Mesendoderm (in vitro differentiated cells): ENCODE results near the gene MACROD2.

ENCODE experiments used
- DNase-seq: peaks from one replicate; pipeline ENCODE4 v3.0.0; 2013
- H2AK5ac ChIP-seq: 2 replicates; pipeline ENCODE4 v1.6.1; 2013; ENCODE audit warnings: low read length, inconsistent platforms
- H2BK120ac ChIP-seq: 2 replicates; pipeline ENCODE4 v1.6.1; 2013; ENCODE audit warnings: low read depth, mild to moderate bottlenecking, low read length, moderate library complexity, mixed read lengths
- H2BK15ac ChIP-seq: replicated peaks from 2 replicates; pipeline ENCODE4 v1.6.1; 2013; ENCODE audit warnings: low read depth, mild to moderate bottlenecking, moderate library complexity
- H2BK5ac ChIP-seq: 2 replicates; pipeline ENCODE4 v1.6.1; 2013; ENCODE audit warnings: low read length, inconsistent platforms
- H3K18ac ChIP-seq: 2 replicates; pipeline ENCODE4 v1.6.1; 2013; ENCODE audit warnings: mild to moderate bottlenecking, low read length, mixed read lengths
- H3K23ac ChIP-seq: one replicate; pipeline ENCODE4 v1.6.1; 2013; ENCODE audit warnings: low read length
- H3K27ac ChIP-seq: 2 replicates; pipeline ENCODE4 v1.5.1; 2013; ENCODE audit warnings: low read depth, mild to moderate bottlenecking, inconsistent platforms, low read length, moderate library complexity
- H3K27me3 ChIP-seq: 2 replicates; pipeline ENCODE4 v1.6.1; 2013; ENCODE audit warnings: low read length, control low read depth, mild to moderate bottlenecking, inconsistent platforms; ENCODE audit not compliant: insufficient read depth, poor library complexity
- H3K36me3 ChIP-seq: 2 replicates; pipeline ENCODE4 v1.6.1; 2013; ENCODE audit warnings: low read length, inconsistent platforms; ENCODE audit not compliant: control insufficient read depth, insufficient read depth
- H3K4ac ChIP-seq: one replicate; pipeline ENCODE4 v1.6.1; 2013; ENCODE audit warnings: low read depth, mild to moderate bottlenecking, low read length, moderate library complexity
- H3K4me1 ChIP-seq: 2 replicates; pipeline ENCODE4 v1.6.1; 2013; ENCODE audit warnings: low read depth, low read length, inconsistent platforms; ENCODE audit not compliant: control insufficient read depth
- H3K4me2 ChIP-seq: 2 replicates; pipeline ENCODE4 v1.6.1; 2013; ENCODE audit warnings: low read length
- H3K4me3 ChIP-seq: 2 replicates; pipeline ENCODE4 v1.5.1; 2013; ENCODE audit warnings: mild to moderate bottlenecking, low read length
- H3K56ac ChIP-seq: one replicate; pipeline ENCODE4 v1.6.1; 2013; ENCODE audit warnings: low read length
- H3K79me1 ChIP-seq: 2 replicates; pipeline ENCODE4 v1.6.1; 2013; ENCODE audit warnings: low read length, inconsistent platforms
- H3K79me2 ChIP-seq: 2 replicates; pipeline ENCODE4 v1.6.1; 2013; ENCODE audit warnings: mild to moderate bottlenecking, low read length; ENCODE audit not compliant: control insufficient read depth, insufficient read depth
- H3K9ac ChIP-seq: 2 replicates; pipeline ENCODE4 v1.6.1; 2013; ENCODE audit warnings: low read length, inconsistent platforms
- H4K5ac ChIP-seq: one replicate; pipeline ENCODE4 v1.6.1; 2013; ENCODE audit warnings: low read length
- H4K8ac ChIP-seq: one replicate; pipeline ENCODE4 v1.6.1; 2013; ENCODE audit warnings: low read depth, mild to moderate bottlenecking, control low read depth, low read length, moderate library complexity
- WGBS: extraction: QIAGEN DNeasy Blood & Tissue Kit; methylation state at CpG from one replicate; pipeline ENCODE4 v1.1.7; 2013; ENCODE audit warnings: low lambda C conversion rate, missing lambda C conversion rate; ENCODE audit not compliant: insufficient coverage; ENCODE audit errors: extremely low coverage; 5-methylcytosine and 5-hydroxymethylcytosine counted together

MACROD2 gene

GRCh38 chr20:14691994-14692393, 696.7 kb downstream of the MACROD2 start:
- H4K5ac ChIP-seq = no peak overlapping the region
- no peak overlapping the region for H3K9ac ChIP-seq
- no peak overlapping the region for H3K18ac ChIP-seq
- no peak overlapping the region for H3K4ac ChIP-seq
- no peak overlapping the region for H2BK15ac ChIP-seq
- H3K27ac ChIP-seq = no peak overlapping the region
- no peaks in the 10 kb centered on the region for H3K27me3 ChIP-seq
- no peak overlapping the region for H3K23ac ChIP-seq
- no peaks in the 10 kb centered on the region for H3K79me1 ChIP-seq
- no peak for DNase-seq
- no peaks in the 10 kb centered on the region for H3K79me2 ChIP-seq
- H3K4me3 ChIP-seq = no peak overlapping the region
- H3K56ac ChIP-seq = no peak overlapping the region
- no peak overlapping the region for H4K8ac ChIP-seq
- H3K4me1 ChIP-seq = no peaks in the 10 kb centered on the region
- no CpG with 5 or more reads among the region's 3 CpGs for WGBS
- H2AK5ac ChIP-seq = no peak overlapping the region
- H2BK120ac ChIP-seq = no peak overlapping the region
- no peak overlapping the region for H2BK5ac ChIP-seq
- no peak overlapping the region for H3K4me2 ChIP-seq
- no peaks in the 10 kb centered on the region for H3K36me3 ChIP-seq

GRCh38 chr20:14696478-14696877, 701.2 kb downstream of the MACROD2 start:
- no peak for DNase-seq
- Histone ChIP-seq H3K4me1 (no peaks in the 10 kb centered on the region), H3K56ac (no peak overlapping the region), H3K79me2 (no peaks in the 10 kb centered on the region), H2AK5ac (no peak overlapping the region), H3K79me1 (no peaks in the 10 kb centered on the region), H4K8ac (no peak overlapping the region), H2BK120ac (no peak overlapping the region), H3K36me3 (no peaks in the 10 kb centered on the region), H3K27me3 (no peaks in the 10 kb centered on the region), H3K27ac (no peak overlapping the region), H3K4me3 (no peak overlapping the region), H2BK5ac (no peak overlapping the region), H2BK15ac (no peak overlapping the region), H4K5ac (no peak overlapping the region), H3K4ac (no peak overlapping the region), H3K23ac (no peak overlapping the region), H3K9ac (no peak overlapping the region), H3K4me2 (no peak overlapping the region), H3K18ac (no peak overlapping the region)
- no CpG with 5 or more reads among the region's 3 CpGs for WGBS

DNA sequence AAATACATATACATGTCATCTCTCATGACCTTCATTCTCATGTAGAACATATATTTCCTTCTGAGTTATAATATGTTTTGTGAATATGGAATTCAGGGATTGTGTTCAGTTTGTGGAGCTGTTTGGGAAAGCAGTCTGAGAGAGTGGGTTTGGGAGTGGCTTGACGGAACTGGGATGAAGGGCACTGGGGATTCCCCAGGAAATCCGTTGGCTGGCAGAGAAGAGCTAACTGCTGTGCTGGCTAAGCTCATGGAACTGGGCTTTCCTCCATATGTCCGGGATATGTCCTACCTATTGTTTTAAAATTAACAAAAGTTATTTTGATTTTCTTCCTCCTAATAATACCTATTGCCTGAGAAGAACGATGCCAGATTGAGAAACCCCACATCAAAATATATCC, 701.6 kb downstream of the MACROD2 start:
- no peak overlapping the region for H3K4me2 ChIP-seq
- no peak overlapping the region for H2BK5ac ChIP-seq
- no peak for DNase-seq
- no peak overlapping the region for H3K18ac ChIP-seq
- WGBS = no CpG with 5 or more reads among the region's 4 CpGs
- no peaks in the 10 kb centered on the region for H3K79me1 ChIP-seq
- no peaks in the 10 kb centered on the region for H3K79me2 ChIP-seq
- no peak overlapping the region for H2BK15ac ChIP-seq
- no peaks in the 10 kb centered on the region for H3K36me3 ChIP-seq
- H3K9ac ChIP-seq = no peak overlapping the region
- no peak overlapping the region for H3K4ac ChIP-seq
- no peak overlapping the region for H3K56ac ChIP-seq
- no peaks in the 10 kb centered on the region for H3K27me3 ChIP-seq
- no peaks in the 10 kb centered on the region for H3K4me1 ChIP-seq
- H4K5ac ChIP-seq = no peak overlapping the region
- no peak overlapping the region for H3K27ac ChIP-seq
- H2BK120ac ChIP-seq = no peak overlapping the region
- no peak overlapping the region for H3K23ac ChIP-seq
- H4K8ac ChIP-seq = no peak overlapping the region
- H2AK5ac ChIP-seq = no peak overlapping the region
- H3K4me3 ChIP-seq = no peak overlapping the region

GRCh38 chr20:14698125-14698524, 702.8 kb downstream of the MACROD2 start:
- H3K27ac ChIP-seq = no peak overlapping the region
- no peak overlapping the region for H3K9ac ChIP-seq
- H3K79me2 ChIP-seq = no peaks in the 10 kb centered on the region
- no peak overlapping the region for H3K4ac ChIP-seq
- no peaks in the 10 kb centered on the region for H3K79me1 ChIP-seq
- H2BK120ac ChIP-seq = no peak overlapping the region
- no peak overlapping the region for H3K4me3 ChIP-seq
- no peak overlapping the region for H3K23ac ChIP-seq
- H3K4me2 ChIP-seq = no peak overlapping the region
- no peak overlapping the region for H3K18ac ChIP-seq
- H3K27me3 ChIP-seq = no peaks in the 10 kb centered on the region
- H2BK15ac ChIP-seq = no peak overlapping the region
- WGBS = no CpG with 5 or more reads among the region's 4 CpGs
- H3K36me3 ChIP-seq = no peaks in the 10 kb centered on the region
- no peak overlapping the region for H4K8ac ChIP-seq
- H4K5ac ChIP-seq = no peak overlapping the region
- H3K4me1 ChIP-seq = no peaks in the 10 kb centered on the region
- H2AK5ac ChIP-seq = no peak overlapping the region
- H3K56ac ChIP-seq = no peak overlapping the region
- DNase-seq = no peak
- H2BK5ac ChIP-seq = no peak overlapping the region

DNA sequence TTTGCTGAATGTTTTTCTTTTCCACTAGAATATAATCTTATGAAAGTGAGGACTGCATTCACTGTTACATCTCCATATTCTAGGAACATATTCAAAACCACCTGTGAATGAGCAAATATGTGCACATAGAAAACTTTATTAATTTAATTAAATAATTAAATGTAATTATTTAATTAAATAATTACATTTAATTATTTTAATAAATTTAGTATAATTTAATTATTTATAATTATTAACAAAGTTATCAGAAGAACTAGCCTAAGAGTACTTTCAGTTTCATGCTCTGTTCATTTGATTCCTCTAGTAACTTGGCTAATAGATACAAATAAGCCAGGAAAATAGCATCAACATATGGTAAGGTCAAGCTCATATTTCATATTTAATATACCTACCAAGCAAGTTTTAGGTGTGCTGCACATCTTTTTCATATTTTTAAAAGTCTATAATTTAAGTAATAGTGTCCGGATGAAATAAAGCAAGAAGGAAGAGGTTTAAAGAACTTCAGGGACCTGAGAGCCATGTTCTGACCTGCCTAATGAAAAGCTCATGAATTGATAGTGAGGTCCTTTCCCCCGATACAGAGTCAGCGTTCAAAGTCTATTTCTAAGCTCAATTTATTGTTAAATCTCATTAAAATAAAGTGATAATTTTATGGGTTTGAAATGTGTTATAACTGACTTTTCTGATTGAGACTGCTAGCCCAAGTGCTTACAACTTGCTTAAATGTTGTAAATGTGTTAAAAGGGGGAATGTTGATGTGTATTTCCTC, 703.5 kb downstream of the MACROD2 start:
- no peak overlapping the region for H3K4ac ChIP-seq
- DNase-seq = no peak
- H3K4me1 ChIP-seq = no peaks in the 10 kb centered on the region
- no peak overlapping the region for H3K9ac ChIP-seq
- WGBS = no CpG with 5 or more reads among the region's 3 CpGs
- no peaks in the 10 kb centered on the region for H3K79me2 ChIP-seq
- H3K23ac ChIP-seq = no peak overlapping the region
- H3K79me1 ChIP-seq = no peaks in the 10 kb centered on the region
- no peak overlapping the region for H4K5ac ChIP-seq
- H2AK5ac ChIP-seq = no peak overlapping the region
- no peaks in the 10 kb centered on the region for H3K27me3 ChIP-seq
- no peak overlapping the region for H3K18ac ChIP-seq
- H3K56ac ChIP-seq = no peak overlapping the region
- no peak overlapping the region for H2BK15ac ChIP-seq
- H2BK5ac ChIP-seq = no peak overlapping the region
- no peak overlapping the region for H2BK120ac ChIP-seq
- H3K4me2 ChIP-seq = no peak overlapping the region
- no peaks in the 10 kb centered on the region for H3K36me3 ChIP-seq
- H4K8ac ChIP-seq = no peak overlapping the region
- no peak overlapping the region for H3K4me3 ChIP-seq
- H3K27ac ChIP-seq = no peak overlapping the region

- Histone ChIP-seq H3K79me1 (no peaks in the 10 kb centered on the region), H4K5ac (no peak overlapping the region), H4K8ac (no peak overlapping the region), H3K79me2 (no peaks in the 10 kb centered on the region), H3K36me3 (no peaks in the 10 kb centered on the region), H3K4me2 (no peak overlapping the region), H3K56ac (no peak overlapping the region), H3K4ac (no peak overlapping the region), H3K4me1 (no peaks in the 10 kb centered on the region), H3K27ac (no peak overlapping the region), H2AK5ac (no peak overlapping the region), H3K9ac (no peak overlapping the region), H2BK5ac (no peak overlapping the region), H3K18ac (no peak overlapping the region), H2BK15ac (no peak overlapping the region), H3K4me3 (no peak overlapping the region), H2BK120ac (no peak overlapping the region), H3K23ac (no peak overlapping the region), H3K27me3 (no peaks in the 10 kb centered on the region)
- DNase-seq = no peak
Observed at GRCh38 chr20:14700639-14700960, 705.3 kb downstream of the MACROD2 start.
